OCI-LY1 (cell line): ENCODE data around the gene NEGR1.

ENCODE experiments used
- H2AFZ ChIP-seq: fragments of 200-600 bp; sonication (generic), shearing (Covaris generic); 2 replicates; pipeline ENCODE4 v1.6.0; 2014; ENCODE audit warnings: antibody characterized with exemption, mild to moderate bottlenecking, low read length
- H3F3A ChIP-seq: fragments of 200-600 bp; sonication (generic), shearing (Covaris generic); 2 replicates; pipeline ENCODE4 v1.6.0; 2014; ENCODE audit warnings: mild to moderate bottlenecking, antibody characterized with exemption, low read length, moderate library complexity; ENCODE audit not compliant: insufficient read depth
- H3K27ac ChIP-seq: fragments of 200-600 bp; sonication (generic); 2 replicates; pipeline ENCODE4 v1.5.1; 2014; ENCODE audit warnings: low read length, mixed run types, mild to moderate bottlenecking, low read depth; ENCODE audit not compliant: poor library complexity, severe bottlenecking
- H3K27me3 ChIP-seq: fragments of 200-600 bp; sonication (generic); 2 replicates; pipeline ENCODE4 v1.6.0; 2014; ENCODE audit warnings: antibody characterized with exemption, mild to moderate bottlenecking, low read length, moderate library complexity; ENCODE audit not compliant: insufficient read depth
- H3K36me3 ChIP-seq: fragments of 200-600 bp; sonication (generic); 2 replicates; pipeline ENCODE4 v1.6.1; 2014; ENCODE audit warnings: mild to moderate bottlenecking, antibody characterized with exemption, low read length, moderate library complexity, mixed read lengths; ENCODE audit not compliant: insufficient read depth
- H3K4me1 ChIP-seq: fragments of 200-600 bp; sonication (generic); 2 replicates; pipeline ENCODE4 v1.5.1; 2014; ENCODE audit warnings: mild to moderate bottlenecking, low read length, moderate library complexity; ENCODE audit not compliant: insufficient read depth, severe bottlenecking
- H3K4me2 ChIP-seq: fragments of 200-600 bp; sonication (generic), shearing (Covaris generic); 2 replicates; pipeline ENCODE4 v1.6.1; 2014; ENCODE audit warnings: low read length
- H3K4me3 ChIP-seq: fragments of 200-600 bp; sonication (generic); 2 replicates; pipeline ENCODE4 v1.5.1; 2014; ENCODE audit warnings: low read length, low read depth, mild to moderate bottlenecking, mixed read lengths; ENCODE audit not compliant: poor library complexity, severe bottlenecking
- H3K79me2 ChIP-seq: fragments of 200-600 bp; shearing (Covaris generic); 2 replicates; pipeline ENCODE4 v1.6.1; 2016; ENCODE audit warnings: mixed run types, low read length, mixed read lengths; ENCODE audit not compliant: insufficient read depth
- H3K9ac ChIP-seq: fragments of 200-600 bp; sonication (generic), shearing (Covaris generic); 2 replicates; pipeline ENCODE4 v1.6.1; 2014; ENCODE audit warnings: mild to moderate bottlenecking, low read length, mixed read lengths
- H3K9me2 ChIP-seq: fragments of 200-600 bp; sonication (generic), shearing (Covaris generic); 2 replicates; pipeline ENCODE4 v1.6.1; 2014; ENCODE audit warnings: low read depth, mild to moderate bottlenecking, low read length, mixed read lengths
- H3K9me3 ChIP-seq: fragments of 200-600 bp; shearing (Covaris generic); 2 replicates; pipeline ENCODE4 v1.6.1; 2014; ENCODE audit warnings: low read length, mixed read lengths
- H4K20me1 ChIP-seq: fragments of 200-600 bp; sonication (generic), shearing (Covaris generic); 2 replicates; pipeline ENCODE4 v1.6.0; 2016; ENCODE audit warnings: mild to moderate bottlenecking, low read length; ENCODE audit not compliant: insufficient read depth
- EZH2 ChIP-seq: fragments of 200-600 bp; sonication (generic), shearing (Covaris generic); IDR thresholded peaks from 2 replicates; pipeline ENCODE4 v1.8.0; 2017; ENCODE audit warnings: borderline replicate concordance, mixed run types, mild to moderate bottlenecking, antibody characterized with exemption, low read length, moderate library complexity, mixed read lengths
- TF ChIP-seq, protein P1 (sequence below): fragments of 200-600 bp; sonication (generic), shearing (Covaris generic); IDR thresholded peaks from 2 replicates; pipeline ENCODE4 v1.5.1; 2017; ENCODE audit warnings: mild to moderate bottlenecking, antibody characterized with exemption, low read length, moderate library complexity, mixed read lengths

Gene NEGR1

DNA sequence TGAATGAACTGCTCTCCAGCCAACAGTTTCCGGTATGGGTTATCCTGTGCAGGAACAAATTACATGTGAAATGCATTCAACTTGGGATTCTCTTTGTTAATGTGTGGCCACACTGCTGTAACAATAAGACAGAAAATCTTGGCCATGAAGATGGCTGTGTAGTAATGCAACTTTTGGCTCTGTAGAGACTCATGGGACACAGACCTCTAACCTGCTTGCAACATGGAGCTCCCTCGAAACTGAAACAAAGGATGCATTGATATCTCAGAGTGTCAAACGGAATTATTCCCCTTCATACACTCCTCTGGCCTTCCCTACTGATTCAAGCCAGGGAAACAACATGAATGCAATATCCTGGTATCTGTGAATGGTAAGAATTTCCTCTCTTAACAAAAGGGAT lies 642.2 kb downstream of the NEGR1 start:
- no peak overlapping the region for H3K9ac ChIP-seq
- no peak overlapping the region for H2AFZ ChIP-seq
- H3K4me2 ChIP-seq: no peak overlapping the region
- no peaks in the 10 kb centered on the region for H3K4me1 ChIP-seq
- no peaks in the 10 kb centered on the region for H3K27me3 ChIP-seq
- H3K9me3 ChIP-seq: no peaks in the 10 kb centered on the region
- TF ChIP-seq, protein P1, sequence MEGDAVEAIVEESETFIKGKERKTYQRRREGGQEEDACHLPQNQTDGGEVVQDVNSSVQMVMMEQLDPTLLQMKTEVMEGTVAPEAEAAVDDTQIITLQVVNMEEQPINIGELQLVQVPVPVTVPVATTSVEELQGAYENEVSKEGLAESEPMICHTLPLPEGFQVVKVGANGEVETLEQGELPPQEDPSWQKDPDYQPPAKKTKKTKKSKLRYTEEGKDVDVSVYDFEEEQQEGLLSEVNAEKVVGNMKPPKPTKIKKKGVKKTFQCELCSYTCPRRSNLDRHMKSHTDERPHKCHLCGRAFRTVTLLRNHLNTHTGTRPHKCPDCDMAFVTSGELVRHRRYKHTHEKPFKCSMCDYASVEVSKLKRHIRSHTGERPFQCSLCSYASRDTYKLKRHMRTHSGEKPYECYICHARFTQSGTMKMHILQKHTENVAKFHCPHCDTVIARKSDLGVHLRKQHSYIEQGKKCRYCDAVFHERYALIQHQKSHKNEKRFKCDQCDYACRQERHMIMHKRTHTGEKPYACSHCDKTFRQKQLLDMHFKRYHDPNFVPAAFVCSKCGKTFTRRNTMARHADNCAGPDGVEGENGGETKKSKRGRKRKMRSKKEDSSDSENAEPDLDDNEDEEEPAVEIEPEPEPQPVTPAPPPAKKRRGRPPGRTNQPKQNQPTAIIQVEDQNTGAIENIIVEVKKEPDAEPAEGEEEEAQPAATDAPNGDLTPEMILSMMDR: no peak
- TF ChIP-seq EZH2: no peak
- no peaks in the 10 kb centered on the region for H3F3A ChIP-seq
- no peak overlapping the region for H3K4me3 ChIP-seq
- no peaks in the 10 kb centered on the region for H3K9me2 ChIP-seq
- no peaks in the 10 kb centered on the region for H3K36me3 ChIP-seq
- H4K20me1 ChIP-seq: no peaks in the 10 kb centered on the region
- H3K27ac ChIP-seq: no peak overlapping the region
- no peaks in the 10 kb centered on the region for H3K79me2 ChIP-seq

DNA sequence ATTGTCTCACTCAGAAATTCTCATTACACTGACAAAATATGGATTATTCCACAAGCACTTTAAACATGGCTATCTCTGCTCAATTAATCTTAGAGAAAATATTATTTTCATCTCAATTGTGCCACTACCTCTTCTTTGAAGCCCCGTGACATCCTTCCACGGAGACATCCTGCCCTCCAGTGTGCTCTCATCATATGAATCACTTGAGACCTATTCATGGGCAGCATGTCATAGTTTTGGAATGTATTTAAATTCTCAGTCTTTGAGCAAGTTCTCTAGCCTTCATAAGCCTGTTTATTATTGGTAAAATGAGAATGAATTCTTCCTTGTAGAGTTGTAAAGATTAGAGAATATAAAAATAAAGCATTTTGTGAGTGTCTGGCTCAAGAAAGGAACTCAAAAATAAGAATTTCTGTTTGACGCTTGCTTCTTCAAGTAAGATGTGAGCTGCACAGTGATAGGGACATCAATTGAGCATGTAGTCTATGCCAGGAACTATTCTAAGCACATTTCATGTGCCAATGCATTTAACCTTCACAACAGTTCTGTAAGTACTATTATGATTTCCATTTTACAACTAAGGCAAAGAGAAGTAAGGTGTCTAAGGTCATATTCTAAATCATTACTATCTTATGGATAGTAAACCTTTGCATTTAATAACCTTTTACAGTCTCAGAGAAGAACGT lies 644.1 kb downstream of the NEGR1 start:
- Histone ChIP-seq H3K9ac (no peak overlapping the region), H2AFZ (no peak overlapping the region), H3K9me3 (no peaks in the 10 kb centered on the region), H3K27ac (no peak overlapping the region), H3K9me2 (no peaks in the 10 kb centered on the region), H3K4me2 (no peak overlapping the region), H3K79me2 (no peaks in the 10 kb centered on the region), H3K36me3 (no peaks in the 10 kb centered on the region), H3F3A (no peaks in the 10 kb centered on the region), H4K20me1 (no peaks in the 10 kb centered on the region), H3K27me3 (no peaks in the 10 kb centered on the region), H3K4me3 (no peak overlapping the region), H3K4me1 (no peaks in the 10 kb centered on the region)
- no peak for TF ChIP-seq EZH2
- TF ChIP-seq, protein P1: no peak

DNA sequence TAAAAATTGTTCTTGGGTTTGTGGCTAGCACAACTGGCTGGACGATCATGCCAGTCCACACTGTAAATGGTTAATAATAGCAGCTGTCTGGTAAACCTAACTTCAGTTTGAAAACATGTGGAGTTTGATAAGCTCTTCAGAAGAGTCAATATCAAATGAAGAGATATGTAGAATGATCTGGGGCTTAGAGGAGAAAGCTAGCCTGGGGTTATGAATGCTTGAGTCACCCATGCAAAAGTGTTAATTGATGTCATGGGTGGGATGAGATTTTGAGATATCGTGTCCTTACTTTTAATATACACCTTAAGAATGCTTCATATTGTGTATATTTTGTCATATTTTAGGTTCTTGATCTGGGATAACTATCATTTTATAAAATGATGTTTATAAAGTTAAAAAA lies 646.8 kb downstream of the NEGR1 start:
- no peaks in the 10 kb centered on the region for H3K27me3 ChIP-seq
- H3K9me3 ChIP-seq: no peaks in the 10 kb centered on the region
- no peaks in the 10 kb centered on the region for H3K36me3 ChIP-seq
- no peaks in the 10 kb centered on the region for H3K9me2 ChIP-seq
- no peak overlapping the region for H3K4me2 ChIP-seq
- no peaks in the 10 kb centered on the region for H3K4me1 ChIP-seq
- H3F3A ChIP-seq: no peaks in the 10 kb centered on the region
- no peak for TF ChIP-seq EZH2
- TF ChIP-seq, protein P1: no peak
- H3K4me3 ChIP-seq: no peak overlapping the region
- H2AFZ ChIP-seq: no peak overlapping the region
- no peak overlapping the region for H3K9ac ChIP-seq
- no peaks in the 10 kb centered on the region for H3K79me2 ChIP-seq
- H3K27ac ChIP-seq: no peak overlapping the region
- H4K20me1 ChIP-seq: no peaks in the 10 kb centered on the region
